Raji (cell line): ENCODE results near the gene MMP14.

Experiments
- POLR2A ChIP-seq: IDR thresholded peaks from 2 replicates; pipeline ENCODE4 v1.6.1; 2011; ENCODE audit warnings: low read depth, low read length, control low read depth; ENCODE audit not compliant: insufficient read depth

The MMP14 gene

GRCh38 chr14:22808388-22809209 lies 27.8 kb upstream of the MMP14 start:
- no peak for TF ChIP-seq POLR2A

- TF ChIP-seq POLR2A, result no peak
These were observed 24.7 kb upstream of the MMP14 start for GRCh38 chr14:22811722-22812121.

GRCh38 chr14:22812744-22813143 lies 23.6 kb upstream of the MMP14 start:
- no peak for TF ChIP-seq POLR2A

- no peak for TF ChIP-seq POLR2A
These were observed 23.2 kb upstream of the MMP14 start for GRCh38 chr14:22813145-22813544.

- no peak for TF ChIP-seq POLR2A
These were observed 22.0 kb upstream of the MMP14 start for GRCh38 chr14:22814373-22814772.

GRCh38 chr14:22814941-22815713 lies 21.3 kb upstream of the MMP14 start, which contains the start of gene SLC7A7:
Gene SLC7A7 (minus strand): TSS chr14:22815435. CDS start chr14:22813398, 2,037 bp downstream.
- no peak for TF ChIP-seq POLR2A

GRCh38 chr14:22819151-22819988 lies 17.0 kb upstream of the MMP14 start:
- no peak for TF ChIP-seq POLR2A

GRCh38 chr14:22820731-22821130 lies 15.7 kb upstream of the MMP14 start:
- TF ChIP-seq POLR2A, result no peak

GRCh38 chr14:22821193-22822015 lies 15.0 kb upstream of the MMP14 start:
- TF ChIP-seq POLR2A, result no peak

GRCh38 chr14:22822016-22822570 lies 14.3 kb upstream of the MMP14 start:
- TF ChIP-seq POLR2A, result no peak

- no peak for TF ChIP-seq POLR2A
These were observed 13.8 kb upstream of the MMP14 start for GRCh38 chr14:22822571-22823098.

- TF ChIP-seq POLR2A, result no peak
These were observed 11.6 kb upstream of the MMP14 start for GRCh38 chr14:22824711-22825359.

- TF ChIP-seq POLR2A, result peak; percentile 89
These were observed 6.5 kb upstream of the MMP14 start, which contains the start of gene MRPL52 for GRCh38 chr14:22829661-22830442. Gene MRPL52 (plus strand): TSS chr14:22829887. CDS start chr14:22829913, 26 bp downstream.
